Skeletal muscle tissue (tissue), 4 donors: ENCODE data around the gene CDH4. TPM values are rescaled to one million over a fixed set of nuclear protein-coding genes. Genes with fewer than 3 reads are reported as not detected.

ENCODE experiments used
- H3K27ac ChIP-seq: one replicate; pipeline ENCODE4 v1.7.0; 2013; ENCODE audit warnings: mild to moderate bottlenecking, low read depth, low read length, inconsistent platforms
- H3K27me3 ChIP-seq, 3 donors: one replicate each; pipeline ENCODE4 v1.7.0; 2013; ENCODE audit warnings: low read length in 3 of 3; ENCODE audit not compliant: control insufficient read depth in 3 of 3, insufficient read depth in 3 of 3
- H3K36me3 ChIP-seq, 3 donors: one replicate each; pipeline ENCODE4 v1.7.0; 2013; ENCODE audit warnings: low read length in 3 of 3; ENCODE audit not compliant: control insufficient read depth in 3 of 3, insufficient read depth in 3 of 3
- H3K4me1 ChIP-seq, 3 donors: one replicate each; pipeline ENCODE4 v1.7.0; 2013; ENCODE audit warnings: low read length in 3 of 3, mild to moderate bottlenecking in 3 of 3; ENCODE audit not compliant: control insufficient read depth in 3 of 3, insufficient read depth in 3 of 3
- H3K4me3 ChIP-seq, 3 donors: one replicate each; pipeline ENCODE4 v1.7.0; 2013; ENCODE audit warnings: low read length in 3 of 3
- H3K9ac ChIP-seq, 3 donors: one replicate each; pipeline ENCODE4 v1.7.0; 2013; ENCODE audit warnings: low read length in 3 of 3, mild to moderate bottlenecking in 3 of 3, moderate library complexity in 2 of 3, low read depth in 1 of 3
- H3K9me3 ChIP-seq, 3 donors: one replicate each; pipeline ENCODE4 v1.7.0; 2013; ENCODE audit warnings: low read length in 3 of 3; ENCODE audit not compliant: control insufficient read depth in 3 of 3
- total RNA-seq: library from RNA; depleted of rRNA; stranded (reverse); fragments of >200 nt; gene quantifications from one replicate; pipeline ENCODE4 v1.2.3, GENCODE V29; 2014
- donor health status: Osteomylitis.

The CDH4 gene
- total RNA-seq, 1 donor from 2014 or later, result 0.52 TPM

GRCh38 chr20:61576372-61576771 lies 324.3 kb downstream of the CDH4 start:
- H3K9me3 ChIP-seq, result peaks cover 0 to 2% (median 0%) of the 10 kb centered on the region in 3 donors
- H3K9ac ChIP-seq, result no peak overlapping the region
- H3K27me3 ChIP-seq, result peaks cover 0 to 3% (median 0%) of the 10 kb centered on the region in 3 donors
- no peak overlapping the region for H3K4me3 ChIP-seq
- no peak overlapping the region for H3K27ac ChIP-seq
- no peaks in the 10 kb centered on the region for H3K4me1 ChIP-seq
- H3K36me3 ChIP-seq, result no peaks in the 10 kb centered on the region

GRCh38 chr20:61577065-61577464 lies 325.0 kb downstream of the CDH4 start:
- H3K9me3 ChIP-seq, result peaks cover 0 to 2% (median 0%) of the 10 kb centered on the region in 3 donors
- H3K4me1 ChIP-seq, result no peaks in the 10 kb centered on the region
- peaks cover 0 to 7% (median 6%) of the 10 kb centered on the region in 3 donors for H3K27me3 ChIP-seq
- H3K27ac ChIP-seq, result no peak overlapping the region
- H3K4me3 ChIP-seq, result no peak overlapping the region
- H3K9ac ChIP-seq, result no peak overlapping the region
- H3K36me3 ChIP-seq, result no peaks in the 10 kb centered on the region

GRCh38 chr20:61579908-61580307 lies 327.8 kb downstream of the CDH4 start:
- no peak overlapping the region for H3K9ac ChIP-seq
- H3K27ac ChIP-seq, result no peak overlapping the region
- no peaks in the 10 kb centered on the region for H3K36me3 ChIP-seq
- peaks cover 4 to 10% (median 5%) of the 10 kb centered on the region in 3 donors for H3K27me3 ChIP-seq
- no peaks in the 10 kb centered on the region for H3K4me1 ChIP-seq
- peaks cover 0 to 2% (median 0%) of the 10 kb centered on the region in 3 donors for H3K9me3 ChIP-seq
- H3K4me3 ChIP-seq, result no peak overlapping the region

GRCh38 chr20:61580958-61581824 lies 329.1 kb downstream of the CDH4 start:
- Histone ChIP-seq H3K4me3 (no peak overlapping the region), H3K9ac (no peak overlapping the region), H3K4me1 (no peaks in the 10 kb centered on the region), H3K27ac (no peak overlapping the region), H3K36me3 (no peaks in the 10 kb centered on the region), H3K27me3 (peaks cover 4 to 10% (median 5%) of the 10 kb centered on the region in 3 donors), H3K9me3 (peaks cover 0 to 5% (median 0%) of the 10 kb centered on the region in 3 donors)

- H3K9me3 ChIP-seq, result peaks cover 0 to 3% (median 0%) of the 10 kb centered on the region in 3 donors
- H3K4me1 ChIP-seq, result no peaks in the 10 kb centered on the region
- no peaks in the 10 kb centered on the region for H3K36me3 ChIP-seq
- H3K27ac ChIP-seq, result no peak overlapping the region
- H3K4me3 ChIP-seq, result no peak overlapping the region
- H3K27me3 ChIP-seq, result peaks cover 4 to 10% (median 5%) of the 10 kb centered on the region in 3 donors
- no peak overlapping the region for H3K9ac ChIP-seq
Measured at GRCh38 chr20:61581825-61582188, 329.7 kb downstream of the CDH4 start.

GRCh38 chr20:61582196-61582923 lies 330.3 kb downstream of the CDH4 start:
- Histone ChIP-seq H3K9ac (no peak overlapping the region), H3K27ac (no peak overlapping the region), H3K27me3 (peaks cover 4 to 10% (median 5%) of the 10 kb centered on the region in 3 donors), H3K4me3 (no peak overlapping the region), H3K9me3 (peaks cover 0 to 3% (median 0%) of the 10 kb centered on the region in 3 donors), H3K4me1 (no peaks in the 10 kb centered on the region), H3K36me3 (no peaks in the 10 kb centered on the region)

GRCh38 chr20:61583356-61583755 lies 331.3 kb downstream of the CDH4 start:
- Histone ChIP-seq H3K9ac (no peak overlapping the region), H3K27me3 (peaks cover 4 to 10% (median 5%) of the 10 kb centered on the region in 3 donors), H3K4me1 (no peaks in the 10 kb centered on the region), H3K4me3 (no peak overlapping the region), H3K9me3 (peaks cover 0 to 3% (median 0%) of the 10 kb centered on the region in 3 donors), H3K36me3 (no peaks in the 10 kb centered on the region), H3K27ac (no peak overlapping the region)

- H3K9ac ChIP-seq, result no peak overlapping the region
- no peaks in the 10 kb centered on the region for H3K4me1 ChIP-seq
- peaks cover 4 to 13% (median 5%) of the 10 kb centered on the region in 3 donors for H3K27me3 ChIP-seq
- H3K36me3 ChIP-seq, result no peaks in the 10 kb centered on the region
- H3K9me3 ChIP-seq, result peaks cover 0 to 3% (median 0%) of the 10 kb centered on the region in 3 donors
- H3K27ac ChIP-seq, result no peak overlapping the region
- no peak overlapping the region for H3K4me3 ChIP-seq
Measured at GRCh38 chr20:61584851-61585250, 332.8 kb downstream of the CDH4 start.

- Histone ChIP-seq H3K27ac (no peak overlapping the region), H3K9me3 (peaks cover 0 to 3% (median 0%) of the 10 kb centered on the region in 3 donors), H3K9ac (no peak overlapping the region), H3K36me3 (no peaks in the 10 kb centered on the region), H3K27me3 (peaks cover 4 to 13% (median 5%) of the 10 kb centered on the region in 3 donors), H3K4me1 (no peaks in the 10 kb centered on the region), H3K4me3 (no peak overlapping the region)
Measured at GRCh38 chr20:61585764-61586163, 333.7 kb downstream of the CDH4 start.

- H3K27me3 ChIP-seq, result peaks cover under 1 to 6% (median 5%) of the 10 kb centered on the region in 3 donors
- H3K27ac ChIP-seq, result no peak overlapping the region
- no peaks in the 10 kb centered on the region for H3K36me3 ChIP-seq
- no peak overlapping the region for H3K4me3 ChIP-seq
- no peaks in the 10 kb centered on the region for H3K4me1 ChIP-seq
- peaks cover 0 to 3% (median 0%) of the 10 kb centered on the region in 3 donors for H3K9me3 ChIP-seq
- H3K9ac ChIP-seq, result no peak overlapping the region
Measured at GRCh38 chr20:61587036-61587435, 335.0 kb downstream of the CDH4 start.
